Loucy (cell line): ENCODE data around the gene BACH2.

ENCODE experiments used
- H2AFZ ChIP-seq: fragments of 200-600 bp; sonication (generic); 2 replicates; pipeline ENCODE4 v1.6.0; 2016; ENCODE audit warnings: antibody characterized with exemption, mild to moderate bottlenecking, low read length, moderate library complexity
- H3F3A ChIP-seq: fragments of 200-600 bp; 2 replicates; pipeline ENCODE4 v1.6.0; 2016; ENCODE audit warnings: antibody characterized with exemption, low read depth, mild to moderate bottlenecking
- H3K27me3 ChIP-seq: fragments of 200-600 bp; sonication (generic); 2 replicates; pipeline ENCODE4 v1.6.1; 2014; ENCODE audit warnings: low read length, mild to moderate bottlenecking; ENCODE audit not compliant: insufficient read depth, poor library complexity, severe bottlenecking
- H3K36me3 ChIP-seq: fragments of 200-600 bp; sonication (generic); 2 replicates; pipeline ENCODE4 v1.6.1; 2016; ENCODE audit warnings: low read length; ENCODE audit not compliant: insufficient read depth
- H3K4me1 ChIP-seq: fragments of 200-600 bp; sonication (generic); 2 replicates; pipeline ENCODE4 v1.5.1; 2014; ENCODE audit warnings: low read length, mild to moderate bottlenecking; ENCODE audit not compliant: insufficient read depth, poor library complexity, severe bottlenecking
- H3K4me2 ChIP-seq: fragments of 200-600 bp; sonication (generic); 2 replicates; pipeline ENCODE4 v1.6.0; 2014; ENCODE audit warnings: antibody characterized with exemption, low read length, low read depth, mild to moderate bottlenecking; ENCODE audit not compliant: poor library complexity, severe bottlenecking
- H3K4me3 ChIP-seq: fragments of 200-600 bp; sonication (generic); 2 replicates; pipeline ENCODE4 v1.5.1; 2014; ENCODE audit warnings: low read length, mild to moderate bottlenecking, mixed read lengths; ENCODE audit not compliant: poor library complexity, severe bottlenecking
- H3K79me2 ChIP-seq: fragments of 200-600 bp; sonication (generic); 2 replicates; pipeline ENCODE4 v1.6.1; 2014; ENCODE audit warnings: low read length; ENCODE audit not compliant: insufficient read depth
- H3K9ac ChIP-seq: fragments of 200-600 bp; sonication (generic); 2 replicates; pipeline ENCODE4 v1.6.0; 2014; ENCODE audit warnings: mild to moderate bottlenecking, low read depth, low read length, moderate library complexity; ENCODE audit not compliant: poor library complexity, severe bottlenecking
- H3K9me2 ChIP-seq: fragments of 200-600 bp; sonication (generic); replicated peaks from 2 replicates; pipeline ENCODE4 v1.6.1; 2016; ENCODE audit warnings: low read depth, low read length, mixed read lengths
- H3K9me3 ChIP-seq: fragments of 200-600 bp; sonication (generic); 2 replicates; pipeline ENCODE4 v1.6.1; 2014; ENCODE audit warnings: mild to moderate bottlenecking, antibody characterized with exemption, low read length, low read depth; ENCODE audit not compliant: insufficient read depth
- H4K20me1 ChIP-seq: fragments of 200-600 bp; sonication (generic); 2 replicates; pipeline ENCODE4 v1.6.0; 2014; ENCODE audit warnings: antibody characterized with exemption, low read length, mild to moderate bottlenecking; ENCODE audit not compliant: insufficient read depth, poor library complexity, severe bottlenecking
- EZH2phosphoT487 ChIP-seq: fragments of 200-600 bp; IDR thresholded peaks from 2 replicates; pipeline ENCODE4 v1.6.1; 2018; ENCODE audit warnings: antibody characterized with exemption, mild to moderate bottlenecking, moderate library complexity, borderline replicate concordance
- TF ChIP-seq, protein P1 (sequence below): fragments of 200-600 bp; sonication (generic); conservative IDR thresholded peaks from 2 replicates; pipeline ENCODE4 v1.5.1; 2014; ENCODE audit warnings: mild to moderate bottlenecking, antibody characterized with exemption, low read length

BACH2 gene

DNA sequence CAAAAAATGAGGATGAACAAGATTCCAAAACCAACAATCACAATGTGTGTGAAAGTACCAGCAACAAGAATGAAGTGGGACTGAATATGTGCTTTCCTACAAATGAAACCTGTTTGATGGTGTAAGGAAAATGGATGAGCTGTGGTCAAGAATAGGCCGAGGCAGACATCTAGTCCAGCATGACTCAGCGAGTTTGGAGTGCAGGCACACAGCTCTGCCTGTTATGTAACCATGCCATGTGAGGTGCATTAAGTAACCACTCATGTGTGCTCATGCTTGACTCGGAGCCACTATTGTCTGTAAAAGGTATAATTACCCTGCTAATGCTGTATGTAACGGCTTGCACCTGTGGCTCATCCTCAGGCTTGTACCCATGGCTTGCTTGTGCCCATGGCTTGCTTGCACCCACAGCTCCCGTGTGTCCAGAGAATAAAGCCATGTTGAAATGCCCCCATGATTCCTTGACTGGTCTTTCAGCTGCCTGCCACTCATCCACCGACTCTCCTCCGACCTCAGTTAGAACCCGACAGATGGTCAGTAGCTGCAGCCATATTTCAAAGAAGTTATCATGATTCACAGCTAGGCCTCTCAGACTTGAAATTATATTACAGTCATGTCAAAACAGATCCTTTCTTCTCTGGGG is 98.7 kb downstream of the BACH2 start:
- TF ChIP-seq, protein P1, sequence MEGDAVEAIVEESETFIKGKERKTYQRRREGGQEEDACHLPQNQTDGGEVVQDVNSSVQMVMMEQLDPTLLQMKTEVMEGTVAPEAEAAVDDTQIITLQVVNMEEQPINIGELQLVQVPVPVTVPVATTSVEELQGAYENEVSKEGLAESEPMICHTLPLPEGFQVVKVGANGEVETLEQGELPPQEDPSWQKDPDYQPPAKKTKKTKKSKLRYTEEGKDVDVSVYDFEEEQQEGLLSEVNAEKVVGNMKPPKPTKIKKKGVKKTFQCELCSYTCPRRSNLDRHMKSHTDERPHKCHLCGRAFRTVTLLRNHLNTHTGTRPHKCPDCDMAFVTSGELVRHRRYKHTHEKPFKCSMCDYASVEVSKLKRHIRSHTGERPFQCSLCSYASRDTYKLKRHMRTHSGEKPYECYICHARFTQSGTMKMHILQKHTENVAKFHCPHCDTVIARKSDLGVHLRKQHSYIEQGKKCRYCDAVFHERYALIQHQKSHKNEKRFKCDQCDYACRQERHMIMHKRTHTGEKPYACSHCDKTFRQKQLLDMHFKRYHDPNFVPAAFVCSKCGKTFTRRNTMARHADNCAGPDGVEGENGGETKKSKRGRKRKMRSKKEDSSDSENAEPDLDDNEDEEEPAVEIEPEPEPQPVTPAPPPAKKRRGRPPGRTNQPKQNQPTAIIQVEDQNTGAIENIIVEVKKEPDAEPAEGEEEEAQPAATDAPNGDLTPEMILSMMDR = no peak
- TF ChIP-seq EZH2phosphoT487 = no peak
- H2AFZ ChIP-seq = no peak overlapping the region
- peaks cover 36% of the 10 kb centered on the region; the same call in 1 of the 2 replicates for H3K79me2 ChIP-seq
- H3K9me2 ChIP-seq = no peaks in the 10 kb centered on the region
- H4K20me1 ChIP-seq = no peaks in the 10 kb centered on the region
- peaks cover 25% of the 10 kb centered on the region for H3K9me3 ChIP-seq
- H3F3A ChIP-seq = no peaks in the 10 kb centered on the region
- peaks cover 3% of the 10 kb centered on the region for H3K4me1 ChIP-seq
- no peak overlapping the region for H3K4me3 ChIP-seq
- H3K9ac ChIP-seq = no peak overlapping the region
- no peaks in the 10 kb centered on the region for H3K27me3 ChIP-seq
- H3K36me3 ChIP-seq = peaks cover 47% of the 10 kb centered on the region
- no peak overlapping the region for H3K4me2 ChIP-seq

DNA sequence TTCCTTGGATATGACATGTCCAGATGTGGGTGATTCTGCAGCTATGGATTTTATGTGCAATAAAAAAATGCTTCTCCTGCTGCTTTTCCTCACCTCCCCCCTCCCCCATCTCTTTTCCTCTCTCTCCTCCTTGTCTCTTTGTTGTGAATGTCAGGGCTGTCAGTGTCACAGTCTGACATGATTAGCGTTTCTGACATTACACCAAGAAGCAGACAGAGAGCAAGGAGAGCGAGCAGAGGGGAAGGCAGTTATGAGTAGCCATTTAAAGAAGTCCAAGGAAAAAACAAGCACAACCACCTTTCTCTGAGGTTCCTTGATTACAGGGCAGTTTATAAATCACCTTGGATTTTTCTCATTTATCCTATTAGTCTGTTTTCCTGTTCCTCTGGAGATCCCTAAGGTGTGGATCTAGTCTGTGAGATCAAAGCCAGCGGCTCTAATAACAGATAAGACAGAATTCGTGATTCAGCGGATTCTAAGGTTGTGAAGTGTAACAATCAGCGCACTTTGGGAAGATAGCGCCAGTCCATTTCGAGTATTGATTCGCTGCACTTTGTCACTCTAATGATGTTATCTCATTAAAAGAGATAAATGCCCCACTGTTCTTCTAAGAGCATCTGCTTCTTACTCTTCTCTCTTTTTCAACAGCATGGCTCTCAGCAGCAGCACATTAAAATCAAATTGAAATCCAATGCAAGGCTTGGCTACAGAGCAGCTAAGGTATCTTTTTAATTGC is 101.4 kb downstream of the BACH2 start:
- Histone ChIP-seq H3K79me2 (peaks cover 58% of the 10 kb centered on the region), H3K4me3 (no peak overlapping the region), H3F3A (no peaks in the 10 kb centered on the region), H3K27me3 (no peaks in the 10 kb centered on the region), H3K9ac (no peak overlapping the region), H2AFZ (no peak overlapping the region), H3K9me3 (peaks cover 25% of the 10 kb centered on the region), H3K4me2 (no peak overlapping the region), H3K9me2 (no peaks in the 10 kb centered on the region), H4K20me1 (no peaks in the 10 kb centered on the region), H3K36me3 (peaks cover 43% of the 10 kb centered on the region), H3K4me1 (no peaks in the 10 kb centered on the region)
- no peak for TF ChIP-seq EZH2phosphoT487

DNA sequence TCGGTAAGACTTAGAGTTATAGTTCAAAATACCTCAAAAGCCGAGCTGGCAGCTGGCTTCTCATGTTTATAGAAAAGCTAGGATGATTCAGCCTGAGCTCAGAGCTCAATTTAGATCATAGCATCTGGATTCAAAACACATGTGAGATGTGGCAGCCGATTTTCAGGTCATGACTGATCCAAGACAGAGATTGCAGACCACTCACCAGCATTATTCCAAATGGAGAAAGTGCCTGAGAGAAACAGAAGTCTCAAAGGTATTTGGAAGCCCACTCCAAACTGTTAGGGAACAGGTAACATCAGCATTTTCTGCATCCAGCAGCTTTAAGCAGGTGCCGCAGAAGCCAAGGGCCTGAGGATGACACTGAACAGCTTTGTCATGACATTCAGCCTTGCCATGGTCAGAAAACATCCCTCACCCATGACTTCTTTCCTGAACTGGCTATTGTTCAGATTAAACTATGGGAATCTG is 102.2 kb downstream of the BACH2 start:
- Histone ChIP-seq H3K9ac (no peak overlapping the region), H3K27me3 (no peaks in the 10 kb centered on the region), H3K79me2 (peaks cover 62% of the 10 kb centered on the region), H3K4me3 (no peak overlapping the region), H2AFZ (no peak overlapping the region), H3K4me1 (no peaks in the 10 kb centered on the region), H3K9me3 (peaks cover 20% of the 10 kb centered on the region), H3K9me2 (no peaks in the 10 kb centered on the region), H3K4me2 (no peak overlapping the region), H4K20me1 (no peaks in the 10 kb centered on the region), H3K36me3 (peaks cover 34% of the 10 kb centered on the region), H3F3A (no peaks in the 10 kb centered on the region)
- TF ChIP-seq, protein P1 = no peak
- no peak for TF ChIP-seq EZH2phosphoT487
